IgD-negative memory B cell (primary cell): ENCODE measurements around the gene ANKRD39. TPM values are rescaled to one million over a fixed set of nuclear protein-coding genes. Genes with fewer than 3 reads are reported as not detected.
A peak's percentile ranks its signal among the peaks of the same experiment; 100 is the strongest.

Experiments used
- H3K27ac Mint-ChIP-seq, 3 donors: one replicate each; pipeline ENCODE4 v1.8.0; 2020 to 2022; ENCODE audit warnings: mild to moderate bottlenecking in 3 of 3, mixed read lengths in 3 of 3, moderate library complexity in 1 of 3
- H3K27me3 Mint-ChIP-seq: one replicate; pipeline ENCODE4 v1.8.0; 2021; ENCODE audit warnings: mixed read lengths
- H3K36me3 Mint-ChIP-seq: one replicate; pipeline ENCODE4 v1.8.0; 2020; ENCODE audit warnings: mild to moderate bottlenecking, mixed read lengths
- H3K4me1 Mint-ChIP-seq, 3 donors: one replicate each; pipeline ENCODE4 v1.8.0; 2020 to 2022; ENCODE audit warnings: mixed read lengths in 3 of 3, mild to moderate bottlenecking in 1 of 3
- H3K4me3 Mint-ChIP-seq, 4 donors: one replicate each; pipeline ENCODE4 v1.8.0; 2020 to 2022; ENCODE audit warnings: mild to moderate bottlenecking in 4 of 4, mixed read lengths in 4 of 4, moderate library complexity in 3 of 4
- H3K9me3 Mint-ChIP-seq, 3 donors: one replicate each; pipeline ENCODE4 v1.8.0; 2020 to 2021; ENCODE audit warnings: mixed read lengths in 3 of 3, mild to moderate bottlenecking in 1 of 3
- polyA plus RNA-seq: library from polyadenylated mRNA; unstranded; fragments of 300-500 nt; fragmentation: Illumina TruSeq; gene quantifications from one replicate; pipeline ENCODE4 v1.2.3, GENCODE V29; 2021

ANKRD39 gene
- polyA plus RNA-seq, 1 donor from 2014 or later: 16.3 TPM

- Mint-ChIP-seq H3K4me1 (peaks cover 22 to 35% (median 24%) of the 10 kb centered on the region in 3 donors), H3K4me3 (peak overlapping the region in 1 of 4 donors; percentile 53), H3K9me3 (no peaks in the 10 kb centered on the region), H3K27ac (no peak overlapping the region), H3K36me3 (no peaks in the 10 kb centered on the region), H3K27me3 (peaks cover 1% of the 10 kb centered on the region)
Observed at GRCh38 chr2:96824079-96824870, 33.5 kb downstream of the ANKRD39 start.

- H3K36me3 Mint-ChIP-seq: no peaks in the 10 kb centered on the region
- no peaks in the 10 kb centered on the region for H3K9me3 Mint-ChIP-seq
- H3K27ac Mint-ChIP-seq: peak overlapping the region in 1 of 3 donors; percentile 18
- H3K27me3 Mint-ChIP-seq: peaks cover 1% of the 10 kb centered on the region
- no peak overlapping the region for H3K4me3 Mint-ChIP-seq
- H3K4me1 Mint-ChIP-seq: peaks cover 30 to 45% (median 33%) of the 10 kb centered on the region in 3 donors
Observed at GRCh38 chr2:96823198-96823597, 34.6 kb downstream of the ANKRD39 start.

DNA sequence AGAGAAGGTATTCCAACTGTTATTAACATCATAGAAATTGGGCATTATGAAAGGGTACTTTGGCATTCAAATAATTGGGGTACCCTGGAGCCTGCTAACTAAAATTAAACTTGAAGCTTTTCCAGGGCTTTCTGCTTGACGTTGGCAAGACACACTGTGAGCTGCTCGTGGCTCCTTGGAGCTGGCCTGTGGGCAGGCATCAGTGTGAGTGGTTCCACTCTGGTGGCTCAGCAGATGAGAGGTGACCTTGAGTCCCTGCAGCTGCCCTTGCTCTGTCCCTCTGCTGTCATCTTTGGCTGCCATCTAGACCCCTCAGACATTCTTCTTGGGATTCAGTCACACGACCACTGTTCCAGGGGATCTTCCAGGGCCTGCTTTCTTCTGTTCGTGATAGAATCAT lies 35.0 kb downstream of the ANKRD39 start:
- H3K4me3 Mint-ChIP-seq: peak overlapping the region in 1 of 4 donors; percentile 57
- no peaks in the 10 kb centered on the region for H3K36me3 Mint-ChIP-seq
- H3K9me3 Mint-ChIP-seq: no peaks in the 10 kb centered on the region
- peak overlapping the region in 2 of 3 donors; percentile 18 to 76 for H3K27ac Mint-ChIP-seq
- peaks cover 34 to 50% (median 37%) of the 10 kb centered on the region in 3 donors for H3K4me1 Mint-ChIP-seq
- peaks cover 1% of the 10 kb centered on the region for H3K27me3 Mint-ChIP-seq

- Mint-ChIP-seq H3K4me1 (peaks cover 37 to 53% (median 39%) of the 10 kb centered on the region in 3 donors), H3K9me3 (no peaks in the 10 kb centered on the region), H3K27me3 (peaks cover 1% of the 10 kb centered on the region), H3K27ac (no peak overlapping the region), H3K4me3 (peak overlapping the region in 2 of 4 donors; percentile 77 to 90), H3K36me3 (no peaks in the 10 kb centered on the region)
Observed at GRCh38 chr2:96821113-96821675, 36.6 kb downstream of the ANKRD39 start.

- Mint-ChIP-seq H3K36me3 (no peaks in the 10 kb centered on the region), H3K4me3 (peak overlapping the region in 3 of 4 donors; percentile 60 to 96 (median 73)), H3K27me3 (peaks cover 1% of the 10 kb centered on the region), H3K27ac (peak overlapping the region in 2 of 3 donors; percentile 43 to 65), H3K4me1 (peaks cover 42 to 57% (median 46%) of the 10 kb centered on the region in 3 donors), H3K9me3 (no peaks in the 10 kb centered on the region)
Observed at GRCh38 chr2:96819876-96820511, 37.8 kb downstream of the ANKRD39 start.

DNA sequence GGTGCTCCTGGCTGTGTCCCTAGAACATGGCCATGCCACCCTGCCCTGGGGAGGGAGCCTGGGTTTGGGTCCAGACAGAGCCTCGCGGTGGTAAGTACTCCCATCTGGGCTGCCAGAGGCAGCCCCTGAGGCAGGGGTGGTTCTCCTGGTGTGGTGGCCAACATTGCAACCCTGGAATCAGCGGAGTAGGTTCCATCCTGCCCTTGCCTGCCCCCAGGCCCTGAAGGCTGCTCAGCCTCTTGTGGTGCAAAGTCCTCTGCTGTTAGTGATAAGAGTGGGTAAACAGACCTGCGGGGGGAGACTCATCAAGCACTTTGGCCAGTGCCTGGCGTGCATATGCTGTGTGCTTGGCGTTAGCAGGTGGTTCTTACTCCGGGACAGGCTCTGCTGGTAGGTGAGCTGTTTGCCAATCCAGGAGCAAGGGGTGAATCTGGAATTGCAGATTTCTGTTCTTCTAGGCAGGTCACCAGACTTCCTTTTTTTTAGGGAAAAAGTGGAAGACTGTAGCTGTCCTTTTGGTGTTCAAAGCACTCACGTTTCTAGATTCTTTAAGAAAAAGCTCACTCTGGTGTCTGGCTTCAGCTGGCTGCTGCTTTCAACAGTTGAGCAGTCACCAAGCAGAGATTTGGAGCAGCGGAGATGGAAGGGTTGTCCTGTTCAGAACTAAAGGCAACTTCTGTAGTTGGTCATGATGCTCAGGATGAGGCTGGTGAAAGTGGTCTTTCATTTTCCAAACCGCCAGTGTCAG lies 38.5 kb downstream of the ANKRD39 start:
- Mint-ChIP-seq H3K27ac (peak overlapping the region in 2 of 3 donors; percentile 43 to 65), H3K4me3 (peak overlapping the region; percentile 82 to 96 (median 92)), H3K9me3 (no peaks in the 10 kb centered on the region), H3K27me3 (peaks cover 1% of the 10 kb centered on the region), H3K36me3 (no peaks in the 10 kb centered on the region), H3K4me1 (peaks cover 44 to 56% (median 49%) of the 10 kb centered on the region in 3 donors)

DNA sequence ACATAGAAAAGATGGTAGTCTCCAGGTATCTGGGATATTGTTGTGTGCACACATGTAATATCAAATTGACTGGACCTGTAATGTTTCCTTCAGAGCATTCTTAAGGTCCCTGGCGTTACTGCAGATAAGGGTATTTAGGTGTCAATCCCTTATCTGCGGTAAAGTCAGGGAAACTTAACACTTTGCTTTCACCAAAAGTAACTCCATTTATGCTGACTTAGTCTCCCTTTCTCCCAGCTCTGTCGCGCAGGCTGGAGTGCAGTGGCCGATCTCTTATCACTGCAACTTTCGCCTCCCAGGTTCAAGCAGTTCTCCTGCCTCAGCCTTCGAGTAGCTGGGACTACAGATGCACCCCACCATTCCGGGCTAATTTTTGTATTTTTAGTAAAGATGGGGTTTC lies 39.9 kb downstream of the ANKRD39 start:
- peaks cover 42 to 58% (median 49%) of the 10 kb centered on the region in 3 donors for H3K4me1 Mint-ChIP-seq
- H3K27me3 Mint-ChIP-seq: peaks cover 1% of the 10 kb centered on the region
- H3K36me3 Mint-ChIP-seq: no peaks in the 10 kb centered on the region
- peak overlapping the region; percentile 67 to 82 (median 71) for H3K27ac Mint-ChIP-seq
- H3K4me3 Mint-ChIP-seq: peak overlapping the region; percentile 82 to 96 (median 92)
- no peaks in the 10 kb centered on the region for H3K9me3 Mint-ChIP-seq

GRCh38 chr2:96816836-96817702 lies 40.7 kb downstream of the ANKRD39 start:
- H3K4me1 Mint-ChIP-seq: peaks cover 42 to 58% (median 49%) of the 10 kb centered on the region in 3 donors
- peak overlapping the region; percentile 82 to 96 (median 92) for H3K4me3 Mint-ChIP-seq
- H3K9me3 Mint-ChIP-seq: no peaks in the 10 kb centered on the region
- peaks cover 1% of the 10 kb centered on the region for H3K27me3 Mint-ChIP-seq
- H3K27ac Mint-ChIP-seq: peak overlapping the region; percentile 67 to 82 (median 71)
- H3K36me3 Mint-ChIP-seq: no peaks in the 10 kb centered on the region

- Mint-ChIP-seq H3K9me3 (no peaks in the 10 kb centered on the region), H3K36me3 (no peaks in the 10 kb centered on the region), H3K27ac (peak within 1 kb of the TSS; percentile 77 to 95 (median 80)), H3K4me1 (peaks cover 42 to 58% (median 44%) of the 10 kb centered on the region in 3 donors), H3K27me3 (peaks cover 1% of the 10 kb centered on the region), H3K4me3 (peak within 1 kb of the TSS; percentile 92 to 96 (median 96))
Observed at GRCh38 chr2:96816127-96816835, 41.5 kb downstream of the ANKRD39 start, which contains the start of gene CNNM3. CNNM3 (plus strand) TSS chr2:96816268; CDS start chr2:96816278, 10 bp downstream.

DNA sequence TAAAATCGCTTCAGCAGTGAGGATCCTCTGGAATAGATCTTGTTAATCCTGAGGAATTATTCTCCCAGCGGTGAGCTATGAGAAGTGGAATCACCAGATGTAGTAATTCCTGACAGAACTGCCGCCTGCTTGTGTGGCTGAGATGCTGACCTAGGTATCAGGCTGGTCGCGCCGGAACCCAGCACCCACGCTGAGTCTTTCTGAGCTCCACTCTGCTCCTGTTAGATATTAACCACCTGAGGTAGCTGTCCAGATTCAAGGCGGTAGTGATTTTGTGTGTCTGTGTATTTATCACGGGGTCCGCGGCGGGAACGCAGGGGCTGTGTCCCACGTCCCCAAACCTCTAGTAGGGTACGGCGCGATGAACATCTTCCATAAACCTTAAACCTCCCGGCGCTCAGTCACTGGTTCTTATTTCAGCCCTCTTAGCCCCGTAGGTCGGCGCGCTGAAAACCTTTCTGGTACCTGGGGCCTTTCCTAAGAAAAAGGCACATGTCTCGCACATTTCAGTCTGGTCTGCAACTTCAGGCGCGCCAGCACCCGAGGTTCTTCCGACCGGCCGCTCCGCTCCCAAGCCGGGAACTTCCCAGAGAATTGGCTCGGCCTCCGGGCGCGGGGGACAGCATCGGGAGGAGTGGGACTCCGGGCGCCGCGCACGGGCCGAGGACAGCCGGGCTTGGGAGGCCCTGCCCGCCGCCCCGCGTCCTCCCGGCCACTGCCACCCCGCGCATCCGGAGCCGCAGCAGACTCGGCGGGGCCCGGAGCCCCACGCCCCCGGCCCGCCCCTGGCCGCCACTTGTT lies 42.3 kb downstream of the ANKRD39 start:
- H3K36me3 Mint-ChIP-seq: no peaks in the 10 kb centered on the region
- no peaks in the 10 kb centered on the region for H3K9me3 Mint-ChIP-seq
- peak overlapping the region; percentile 77 to 95 (median 80) for H3K27ac Mint-ChIP-seq
- peaks cover 37 to 51% (median 39%) of the 10 kb centered on the region in 3 donors for H3K4me1 Mint-ChIP-seq
- H3K4me3 Mint-ChIP-seq: peak overlapping the region; percentile 83 to 96 (median 94)
- H3K27me3 Mint-ChIP-seq: peaks cover 1% of the 10 kb centered on the region

DNA sequence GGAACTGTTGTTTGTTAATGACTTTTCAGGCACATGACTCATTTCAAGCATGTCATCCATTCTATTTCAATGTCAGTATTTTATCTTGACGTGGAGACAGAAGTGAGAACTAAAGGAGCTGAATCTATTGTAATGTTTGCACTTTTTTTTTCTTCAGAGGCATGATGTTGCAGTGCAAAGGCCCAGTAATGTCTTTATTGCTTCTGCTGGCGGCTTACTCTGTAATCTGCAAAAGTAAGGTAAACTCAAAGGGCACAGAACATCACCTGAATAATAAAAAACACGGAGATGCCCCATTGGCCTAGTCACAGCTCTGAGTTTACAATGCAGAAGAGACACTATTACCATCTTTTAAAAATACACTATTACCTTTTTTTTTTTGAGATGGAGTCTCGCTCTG lies 44.2 kb downstream of the ANKRD39 start:
- Mint-ChIP-seq H3K36me3 (no peaks in the 10 kb centered on the region), H3K4me3 (peak overlapping the region in 3 of 4 donors; percentile 57 to 75 (median 70)), H3K9me3 (no peaks in the 10 kb centered on the region), H3K27me3 (no peaks in the 10 kb centered on the region), H3K4me1 (peaks cover 20 to 32% (median 23%) of the 10 kb centered on the region in 3 donors), H3K27ac (peak overlapping the region in 1 of 3 donors; percentile 56)

DNA sequence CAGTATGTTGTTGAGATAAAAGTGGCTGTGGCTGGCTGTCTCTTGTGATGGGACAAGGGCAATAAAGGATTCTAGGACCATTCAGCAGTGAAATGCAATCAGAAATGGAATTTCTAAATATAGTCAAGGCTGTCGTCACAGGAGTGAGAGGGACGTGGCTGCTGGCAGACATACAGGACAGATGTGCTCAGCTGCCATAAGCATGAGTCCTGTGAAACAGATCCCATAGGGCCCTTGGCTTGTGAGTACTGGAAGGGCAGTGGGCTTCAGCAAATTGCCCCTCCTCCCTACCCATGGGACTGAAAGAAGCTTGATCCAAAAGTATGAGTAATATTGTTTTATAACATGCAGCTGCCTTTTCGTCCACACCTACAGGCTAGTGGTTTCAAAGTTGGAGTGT lies 45.9 kb downstream of the ANKRD39 start:
- Mint-ChIP-seq H3K9me3 (no peaks in the 10 kb centered on the region), H3K36me3 (peaks cover under 1% of the 10 kb centered on the region), H3K27me3 (no peaks in the 10 kb centered on the region), H3K4me1 (peaks cover 12 to 27% (median 22%) of the 10 kb centered on the region in 3 donors), H3K4me3 (peak overlapping the region in 1 of 4 donors; percentile 75), H3K27ac (peak overlapping the region in 1 of 3 donors; percentile 9)
